SH-SY5Y (cell line): ENCODE measurements around the gene ARFGAP1.

ENCODE experiments used
- GATA2 ChIP-seq: IDR thresholded peaks from 2 replicates; pipeline ENCODE4 v1.6.1; 2011; ENCODE audit warnings: mild to moderate bottlenecking, low read depth, low read length
- GATA3 ChIP-seq: IDR thresholded peaks from 2 replicates; pipeline ENCODE4 v1.6.1; 2011; ENCODE audit warnings: low read depth, mild to moderate bottlenecking, low read length, moderate library complexity

GRCh38 chr20:63235399-63235983 is 37.1 kb upstream of the ARFGAP1 start, which contains the start of gene BIRC7:
- TF ChIP-seq GATA2 (no peak), GATA3 (no peak)
